ENCODE results near the gene SLC2A13.
"Not testable (repeated sequence)": the region's sequence is repeated elsewhere in the genome, so short reads cannot be mapped to it uniquely, and the experiment has no call there.

The SLC2A13 gene

GRCh38 chr12:39764944-39765560 is 340.8 kb downstream of the SLC2A13 start:
- H3K4me1 Mint-ChIP-seq (ENCODE audit: low read depth): no peaks in the 10 kb centered on the region
- H3K4me3 Mint-ChIP-seq: no peak overlapping the region
- H3K36me3 Mint-ChIP-seq: no peaks in the 10 kb centered on the region
- no peaks in the 10 kb centered on the region for H3K27me3 Mint-ChIP-seq
- no peaks in the 10 kb centered on the region for H3K9me3 Mint-ChIP-seq (ENCODE audit: low read depth)
- H3K27ac Mint-ChIP-seq: no peak overlapping the region

GRCh38 chr12:39763890-39764169 is 342.1 kb downstream of the SLC2A13 start:
- no peaks in the 10 kb centered on the region for H3K36me3 Mint-ChIP-seq

GRCh38 chr12:39763071-39763889 is 342.6 kb downstream of the SLC2A13 start:
- no peaks in the 10 kb centered on the region for H3K27me3 Mint-ChIP-seq
- H3K9me3 Mint-ChIP-seq (ENCODE audit: low read depth): no peaks in the 10 kb centered on the region
- H3K36me3 Mint-ChIP-seq: no peaks in the 10 kb centered on the region
- H3K27ac Mint-ChIP-seq: no peak overlapping the region
- H3K4me3 Mint-ChIP-seq: no peak overlapping the region
- H3K4me1 Mint-ChIP-seq (ENCODE audit: low read depth): no peaks in the 10 kb centered on the region

More at GRCh38 chr12:39763890-39764169, 342.1 kb downstream of the SLC2A13 start:
- Mint-ChIP-seq H3K9me3 (ENCODE audit: low read depth) (no peaks in the 10 kb centered on the region), H3K4me1 (ENCODE audit: low read depth) (no peaks in the 10 kb centered on the region), H3K4me3 (no peak overlapping the region), H3K27ac (no peak overlapping the region), H3K27me3 (no peaks in the 10 kb centered on the region)

- Mint-ChIP-seq H3K27ac (no peak overlapping the region), H3K4me3 (no peak overlapping the region), H3K9me3 (ENCODE audit: low read depth) (no peaks in the 10 kb centered on the region), H3K36me3 (peaks cover 4% of the 10 kb centered on the region), H3K4me1 (ENCODE audit: low read depth) (no peaks in the 10 kb centered on the region), H3K27me3 (no peaks in the 10 kb centered on the region)
Observed at GRCh38 chr12:39755478-39755877, 350.4 kb downstream of the SLC2A13 start.

GRCh38 chr12:39752482-39753137 is 353.3 kb downstream of the SLC2A13 start:
- H3K4me3 Mint-ChIP-seq: no peak overlapping the region
- H3K4me1 Mint-ChIP-seq (ENCODE audit: low read depth): no peaks in the 10 kb centered on the region
- peaks cover 4% of the 10 kb centered on the region for H3K36me3 Mint-ChIP-seq
- H3K27ac Mint-ChIP-seq: no peak overlapping the region
- no peaks in the 10 kb centered on the region for H3K27me3 Mint-ChIP-seq
- H3K9me3 Mint-ChIP-seq (ENCODE audit: low read depth): no peaks in the 10 kb centered on the region

GRCh38 chr12:39746151-39746550 is 359.7 kb downstream of the SLC2A13 start:
- H3K36me3 Mint-ChIP-seq: peaks cover 16% of the 10 kb centered on the region
- not testable (repeated sequence) for H3K27ac Mint-ChIP-seq; H3K27me3 Mint-ChIP-seq; H3K4me1 Mint-ChIP-seq (ENCODE audit: low read depth); H3K4me3 Mint-ChIP-seq
- peaks cover 19% of the 10 kb centered on the region for H3K9me3 Mint-ChIP-seq (ENCODE audit: low read depth)

GRCh38 chr12:39743655-39744054 is 362.2 kb downstream of the SLC2A13 start:
- no peaks in the 10 kb centered on the region for H3K27me3 Mint-ChIP-seq
- no peak overlapping the region for H3K27ac Mint-ChIP-seq
- no peaks in the 10 kb centered on the region for H3K4me1 Mint-ChIP-seq (ENCODE audit: low read depth)
- peaks cover 17% of the 10 kb centered on the region for H3K36me3 Mint-ChIP-seq
- H3K9me3 Mint-ChIP-seq (ENCODE audit: low read depth): peaks cover 19% of the 10 kb centered on the region
- no peak overlapping the region for H3K4me3 Mint-ChIP-seq

- Mint-ChIP-seq H3K36me3 (peaks cover 14% of the 10 kb centered on the region), H3K4me3 (no peak overlapping the region), H3K4me1 (ENCODE audit: low read depth) (no peaks in the 10 kb centered on the region), H3K27ac (no peak overlapping the region), H3K9me3 (ENCODE audit: low read depth) (peaks cover 18% of the 10 kb centered on the region), H3K27me3 (peaks cover 3% of the 10 kb centered on the region)
Observed at GRCh38 chr12:39736406-39736805, 369.5 kb downstream of the SLC2A13 start.

- Mint-ChIP-seq H3K4me1 (ENCODE audit: low read depth) (no peaks in the 10 kb centered on the region), H3K4me3 (no peak overlapping the region), H3K27ac (no peak overlapping the region), H3K27me3 (no peaks in the 10 kb centered on the region), H3K36me3 (peaks cover 5% of the 10 kb centered on the region), H3K9me3 (ENCODE audit: low read depth) (peaks cover 7% of the 10 kb centered on the region)
Observed at GRCh38 chr12:39723831-39724230, 382.1 kb downstream of the SLC2A13 start.

- H3K4me3 Mint-ChIP-seq: no peak overlapping the region
- H3K27me3 Mint-ChIP-seq: no peaks in the 10 kb centered on the region
- peaks cover 7% of the 10 kb centered on the region for H3K9me3 Mint-ChIP-seq (ENCODE audit: low read depth)
- no peaks in the 10 kb centered on the region for H3K4me1 Mint-ChIP-seq (ENCODE audit: low read depth)
- H3K27ac Mint-ChIP-seq: no peak overlapping the region
- peaks cover 10% of the 10 kb centered on the region for H3K36me3 Mint-ChIP-seq
Observed at GRCh38 chr12:39722504-39722903, 383.4 kb downstream of the SLC2A13 start.

- no peaks in the 10 kb centered on the region for H3K4me1 Mint-ChIP-seq (ENCODE audit: low read depth)
- no peaks in the 10 kb centered on the region for H3K9me3 Mint-ChIP-seq (ENCODE audit: low read depth)
- H3K27me3 Mint-ChIP-seq: no peaks in the 10 kb centered on the region
- peaks cover 8% of the 10 kb centered on the region for H3K36me3 Mint-ChIP-seq
- H3K27ac Mint-ChIP-seq: no peak overlapping the region
- H3K4me3 Mint-ChIP-seq: no peak overlapping the region
Observed at GRCh38 chr12:39713552-39713951, 392.3 kb downstream of the SLC2A13 start.

GRCh38 chr12:39712334-39712733 is 393.5 kb downstream of the SLC2A13 start:
- H3K36me3 Mint-ChIP-seq: peaks cover 1% of the 10 kb centered on the region
- H3K27me3 Mint-ChIP-seq: no peaks in the 10 kb centered on the region
- no peaks in the 10 kb centered on the region for H3K4me1 Mint-ChIP-seq (ENCODE audit: low read depth)
- no peak overlapping the region for H3K27ac Mint-ChIP-seq
- no peaks in the 10 kb centered on the region for H3K9me3 Mint-ChIP-seq (ENCODE audit: low read depth)
- no peak overlapping the region for H3K4me3 Mint-ChIP-seq
